GM23338 (cell line): Measurements from ENCODE around the gene TOX2.

Experiments used
- CREB1 ChIP-seq: fragments of 250-450 bp; sonication (Bioruptor Pico); IDR thresholded peaks from 2 replicates; pipeline ENCODE4 v1.5.0; 2020; ENCODE audit warnings: low read depth, mild to moderate bottlenecking, moderate library complexity
- EZH2 ChIP-seq: fragments of 200-600 bp; sonication (generic); IDR thresholded peaks from one replicate; pipeline ENCODE4 v1.8.0; 2017; ENCODE audit warnings: antibody characterized with exemption, mild to moderate bottlenecking, low read depth; ENCODE audit not compliant: unreplicated experiment
- EZH2phosphoT487 ChIP-seq: fragments of 200-600 bp; sonication (generic); IDR thresholded peaks from one replicate; pipeline ENCODE4 v1.8.1; 2018; ENCODE audit warnings: antibody characterized with exemption; ENCODE audit not compliant: unreplicated experiment
- JUNB ChIP-seq: IDR thresholded peaks from one replicate; pipeline ENCODE4 v1.6.1; 2016; ENCODE audit warnings: antibody characterized with exemption; ENCODE audit not compliant: unreplicated experiment
- NANOG ChIP-seq: IDR thresholded peaks from 2 replicates; pipeline ENCODE4 v1.6.1; 2016; ENCODE audit warnings: antibody characterized with exemption, borderline replicate concordance
- POLR2AphosphoS5 ChIP-seq: IDR thresholded peaks from 2 replicates; pipeline ENCODE4 v1.6.1; 2016; ENCODE audit warnings: antibody characterized with exemption, low read depth
- STAT1 ChIP-seq: IDR thresholded peaks from one replicate; pipeline ENCODE4 v1.6.1; 2016; ENCODE audit warnings: antibody characterized with exemption; ENCODE audit not compliant: unreplicated experiment
- ZNF114 ChIP-seq: fragments of 250-450 bp; sonication (Bioruptor Pico); IDR thresholded peaks from 2 replicates; pipeline ENCODE4 v1.5.0; 2020; ENCODE audit warnings: mild to moderate bottlenecking, moderate library complexity
- ZNF331 ChIP-seq: fragments of 250-450 bp; sonication (Bioruptor Pico); IDR thresholded peaks from 2 replicates; pipeline ENCODE4 v1.5.0; 2020; ENCODE audit warnings: low read depth, mild to moderate bottlenecking, moderate library complexity
- TF ChIP-seq, protein P1 (sequence below), 2 experiments: fragments of 200-600 bp in 1 of 2; sonication (generic) in 1 of 2; conservative IDR thresholded peaks; 2 replicates each; pipeline versions ENCODE4 v1.5.1 to v1.6.1; 2016 to 2017; ENCODE audit warnings: antibody characterized with exemption in 2 of 2, low read depth in 2 of 2, mild to moderate bottlenecking in 2 of 2, moderate library complexity in 1 of 2
- TF ChIP-seq, protein P2 (sequence below): IDR thresholded peaks from one replicate; pipeline ENCODE4 v1.6.1; 2018; ENCODE audit warnings: antibody characterized with exemption; ENCODE audit not compliant: unreplicated experiment
- TF ChIP-seq, protein P3 (sequence below): IDR thresholded peaks from 2 replicates; pipeline ENCODE4 v1.6.1; 2016; ENCODE audit warnings: antibody characterized with exemption
- TF ChIP-seq, protein P4 (sequence below): fragments of 250-450 bp; sonication (Bioruptor Pico); IDR thresholded peaks from 2 replicates; pipeline ENCODE4 v1.5.0; 2020; ENCODE audit warnings: mild to moderate bottlenecking, moderate library complexity

DNA sequence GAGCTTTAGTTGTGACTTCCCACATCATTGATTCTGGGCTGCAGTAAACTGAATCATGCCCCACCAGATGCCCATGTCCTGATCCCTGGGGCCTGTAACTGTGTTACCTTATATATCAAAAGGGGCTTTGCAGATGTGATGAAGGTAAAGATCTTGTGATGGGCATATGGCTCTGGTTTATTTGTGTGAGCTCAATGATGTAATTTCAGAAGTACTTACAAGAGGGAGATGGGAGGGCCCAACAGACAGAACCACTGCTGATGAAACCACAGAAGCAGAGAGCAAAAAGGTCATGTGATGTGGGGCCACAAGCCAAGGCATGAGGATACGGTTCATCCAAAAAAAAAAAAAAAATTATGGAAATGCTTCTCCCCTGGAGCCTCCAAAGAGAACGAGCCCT lies 118.7 kb downstream of the TOX2 start:
- no peak for TF ChIP-seq JUNB
- no peak for TF ChIP-seq CREB1 (CRISPR knock-in tag)
- TF ChIP-seq, protein P1, sequence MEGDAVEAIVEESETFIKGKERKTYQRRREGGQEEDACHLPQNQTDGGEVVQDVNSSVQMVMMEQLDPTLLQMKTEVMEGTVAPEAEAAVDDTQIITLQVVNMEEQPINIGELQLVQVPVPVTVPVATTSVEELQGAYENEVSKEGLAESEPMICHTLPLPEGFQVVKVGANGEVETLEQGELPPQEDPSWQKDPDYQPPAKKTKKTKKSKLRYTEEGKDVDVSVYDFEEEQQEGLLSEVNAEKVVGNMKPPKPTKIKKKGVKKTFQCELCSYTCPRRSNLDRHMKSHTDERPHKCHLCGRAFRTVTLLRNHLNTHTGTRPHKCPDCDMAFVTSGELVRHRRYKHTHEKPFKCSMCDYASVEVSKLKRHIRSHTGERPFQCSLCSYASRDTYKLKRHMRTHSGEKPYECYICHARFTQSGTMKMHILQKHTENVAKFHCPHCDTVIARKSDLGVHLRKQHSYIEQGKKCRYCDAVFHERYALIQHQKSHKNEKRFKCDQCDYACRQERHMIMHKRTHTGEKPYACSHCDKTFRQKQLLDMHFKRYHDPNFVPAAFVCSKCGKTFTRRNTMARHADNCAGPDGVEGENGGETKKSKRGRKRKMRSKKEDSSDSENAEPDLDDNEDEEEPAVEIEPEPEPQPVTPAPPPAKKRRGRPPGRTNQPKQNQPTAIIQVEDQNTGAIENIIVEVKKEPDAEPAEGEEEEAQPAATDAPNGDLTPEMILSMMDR (conservative IDR thresholded peaks at IDR 0.05; ENCODE audit: low read depth in 2 of 2): no peak
- TF ChIP-seq, protein P2, sequence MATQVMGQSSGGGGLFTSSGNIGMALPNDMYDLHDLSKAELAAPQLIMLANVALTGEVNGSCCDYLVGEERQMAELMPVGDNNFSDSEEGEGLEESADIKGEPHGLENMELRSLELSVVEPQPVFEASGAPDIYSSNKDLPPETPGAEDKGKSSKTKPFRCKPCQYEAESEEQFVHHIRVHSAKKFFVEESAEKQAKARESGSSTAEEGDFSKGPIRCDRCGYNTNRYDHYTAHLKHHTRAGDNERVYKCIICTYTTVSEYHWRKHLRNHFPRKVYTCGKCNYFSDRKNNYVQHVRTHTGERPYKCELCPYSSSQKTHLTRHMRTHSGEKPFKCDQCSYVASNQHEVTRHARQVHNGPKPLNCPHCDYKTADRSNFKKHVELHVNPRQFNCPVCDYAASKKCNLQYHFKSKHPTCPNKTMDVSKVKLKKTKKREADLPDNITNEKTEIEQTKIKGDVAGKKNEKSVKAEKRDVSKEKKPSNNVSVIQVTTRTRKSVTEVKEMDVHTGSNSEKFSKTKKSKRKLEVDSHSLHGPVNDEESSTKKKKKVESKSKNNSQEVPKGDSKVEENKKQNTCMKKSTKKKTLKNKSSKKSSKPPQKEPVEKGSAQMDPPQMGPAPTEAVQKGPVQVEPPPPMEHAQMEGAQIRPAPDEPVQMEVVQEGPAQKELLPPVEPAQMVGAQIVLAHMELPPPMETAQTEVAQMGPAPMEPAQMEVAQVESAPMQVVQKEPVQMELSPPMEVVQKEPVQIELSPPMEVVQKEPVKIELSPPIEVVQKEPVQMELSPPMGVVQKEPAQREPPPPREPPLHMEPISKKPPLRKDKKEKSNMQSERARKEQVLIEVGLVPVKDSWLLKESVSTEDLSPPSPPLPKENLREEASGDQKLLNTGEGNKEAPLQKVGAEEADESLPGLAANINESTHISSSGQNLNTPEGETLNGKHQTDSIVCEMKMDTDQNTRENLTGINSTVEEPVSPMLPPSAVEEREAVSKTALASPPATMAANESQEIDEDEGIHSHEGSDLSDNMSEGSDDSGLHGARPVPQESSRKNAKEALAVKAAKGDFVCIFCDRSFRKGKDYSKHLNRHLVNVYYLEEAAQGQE: no peak
- no peak for TF ChIP-seq NANOG
- no peak for TF ChIP-seq POLR2AphosphoS5
- no peak for TF ChIP-seq EZH2
- no peak for TF ChIP-seq EZH2phosphoT487
- TF ChIP-seq, protein P3, sequence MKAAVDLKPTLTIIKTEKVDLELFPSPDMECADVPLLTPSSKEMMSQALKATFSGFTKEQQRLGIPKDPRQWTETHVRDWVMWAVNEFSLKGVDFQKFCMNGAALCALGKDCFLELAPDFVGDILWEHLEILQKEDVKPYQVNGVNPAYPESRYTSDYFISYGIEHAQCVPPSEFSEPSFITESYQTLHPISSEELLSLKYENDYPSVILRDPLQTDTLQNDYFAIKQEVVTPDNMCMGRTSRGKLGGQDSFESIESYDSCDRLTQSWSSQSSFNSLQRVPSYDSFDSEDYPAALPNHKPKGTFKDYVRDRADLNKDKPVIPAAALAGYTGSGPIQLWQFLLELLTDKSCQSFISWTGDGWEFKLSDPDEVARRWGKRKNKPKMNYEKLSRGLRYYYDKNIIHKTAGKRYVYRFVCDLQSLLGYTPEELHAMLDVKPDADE: no peak
- TF ChIP-seq, protein P4, sequence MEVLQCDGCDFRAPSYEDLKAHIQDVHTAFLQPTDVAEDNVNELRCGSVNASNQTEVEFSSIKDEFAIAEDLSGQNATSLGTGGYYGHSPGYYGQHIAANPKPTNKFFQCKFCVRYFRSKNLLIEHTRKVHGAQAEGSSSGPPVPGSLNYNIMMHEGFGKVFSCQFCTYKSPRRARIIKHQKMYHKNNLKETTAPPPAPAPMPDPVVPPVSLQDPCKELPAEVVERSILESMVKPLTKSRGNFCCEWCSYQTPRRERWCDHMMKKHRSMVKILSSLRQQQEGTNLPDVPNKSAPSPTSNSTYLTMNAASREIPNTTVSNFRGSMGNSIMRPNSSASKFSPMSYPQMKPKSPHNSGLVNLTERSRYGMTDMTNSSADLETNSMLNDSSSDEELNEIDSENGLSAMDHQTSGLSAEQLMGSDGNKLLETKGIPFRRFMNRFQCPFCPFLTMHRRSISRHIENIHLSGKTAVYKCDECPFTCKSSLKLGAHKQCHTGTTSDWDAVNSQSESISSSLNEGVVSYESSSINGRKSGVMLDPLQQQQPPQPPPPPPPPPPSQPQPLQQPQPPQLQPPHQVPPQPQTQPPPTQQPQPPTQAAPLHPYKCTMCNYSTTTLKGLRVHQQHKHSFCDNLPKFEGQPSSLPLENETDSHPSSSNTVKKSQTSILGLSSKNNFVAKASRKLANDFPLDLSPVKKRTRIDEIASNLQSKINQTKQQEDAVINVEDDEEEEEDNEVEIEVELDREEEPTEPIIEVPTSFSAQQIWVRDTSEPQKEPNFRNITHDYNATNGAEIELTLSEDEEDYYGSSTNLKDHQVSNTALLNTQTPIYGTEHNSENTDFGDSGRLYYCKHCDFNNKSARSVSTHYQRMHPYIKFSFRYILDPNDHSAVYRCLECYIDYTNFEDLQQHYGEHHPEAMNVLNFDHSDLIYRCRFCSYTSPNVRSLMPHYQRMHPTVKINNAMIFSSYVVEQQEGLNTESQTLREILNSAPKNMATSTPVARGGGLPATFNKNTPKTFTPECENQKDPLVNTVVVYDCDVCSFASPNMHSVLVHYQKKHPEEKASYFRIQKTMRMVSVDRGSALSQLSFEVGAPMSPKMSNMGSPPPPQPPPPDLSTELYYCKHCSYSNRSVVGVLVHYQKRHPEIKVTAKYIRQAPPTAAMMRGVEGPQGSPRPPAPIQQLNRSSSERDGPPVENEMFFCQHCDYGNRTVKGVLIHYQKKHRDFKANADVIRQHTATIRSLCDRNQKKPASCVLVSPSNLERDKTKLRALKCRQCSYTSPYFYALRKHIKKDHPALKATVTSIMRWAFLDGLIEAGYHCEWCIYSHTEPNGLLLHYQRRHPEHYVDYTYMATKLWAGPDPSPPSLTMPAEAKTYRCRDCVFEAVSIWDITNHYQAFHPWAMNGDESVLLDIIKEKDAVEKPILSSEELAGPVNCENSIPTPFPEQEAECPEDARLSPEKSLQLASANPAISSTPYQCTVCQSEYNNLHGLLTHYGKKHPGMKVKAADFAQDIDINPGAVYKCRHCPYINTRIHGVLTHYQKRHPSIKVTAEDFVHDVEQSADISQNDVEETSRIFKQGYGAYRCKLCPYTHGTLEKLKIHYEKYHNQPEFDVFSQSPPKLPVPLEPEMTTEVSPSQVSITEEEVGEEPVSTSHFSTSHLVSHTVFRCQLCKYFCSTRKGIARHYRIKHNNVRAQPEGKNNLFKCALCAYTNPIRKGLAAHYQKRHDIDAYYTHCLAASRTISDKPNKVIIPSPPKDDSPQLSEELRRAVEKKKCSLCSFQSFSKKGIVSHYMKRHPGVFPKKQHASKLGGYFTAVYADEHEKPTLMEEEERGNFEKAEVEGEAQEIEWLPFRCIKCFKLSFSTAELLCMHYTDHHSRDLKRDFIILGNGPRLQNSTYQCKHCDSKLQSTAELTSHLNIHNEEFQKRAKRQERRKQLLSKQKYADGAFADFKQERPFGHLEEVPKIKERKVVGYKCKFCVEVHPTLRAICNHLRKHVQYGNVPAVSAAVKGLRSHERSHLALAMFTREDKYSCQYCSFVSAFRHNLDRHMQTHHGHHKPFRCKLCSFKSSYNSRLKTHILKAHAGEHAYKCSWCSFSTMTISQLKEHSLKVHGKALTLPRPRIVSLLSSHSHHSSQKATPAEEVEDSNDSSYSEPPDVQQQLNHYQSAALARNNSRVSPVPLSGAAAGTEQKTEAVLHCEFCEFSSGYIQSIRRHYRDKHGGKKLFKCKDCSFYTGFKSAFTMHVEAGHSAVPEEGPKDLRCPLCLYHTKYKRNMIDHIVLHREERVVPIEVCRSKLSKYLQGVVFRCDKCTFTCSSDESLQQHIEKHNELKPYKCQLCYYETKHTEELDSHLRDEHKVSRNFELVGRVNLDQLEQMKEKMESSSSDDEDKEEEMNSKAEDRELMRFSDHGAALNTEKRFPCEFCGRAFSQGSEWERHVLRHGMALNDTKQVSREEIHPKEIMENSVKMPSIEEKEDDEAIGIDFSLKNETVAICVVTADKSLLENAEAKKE (CRISPR knock-in tag): no peak
- no peak for TF ChIP-seq ZNF114 (CRISPR knock-in tag)
- no peak for TF ChIP-seq STAT1
- TF ChIP-seq ZNF331 (CRISPR knock-in tag): no peak
